ENCODE measurements around the gene DUSP11.
"Not testable (repeated sequence)": the region's sequence is repeated elsewhere in the genome, so short reads cannot be mapped to it uniquely, and the experiment has no call there.

Gene DUSP11

GRCh38 chr2:73718851-73719621, 60.9 kb downstream of the DUSP11 start:
- Histone ChIP-seq H2AFZ (ENCODE audit: low read depth, low read length, severe bottlenecking) (no peak overlapping the region), H3K4me3 (ENCODE audit: insufficient read depth, low read length, poor library complexity, severe bottlenecking) (no peak overlapping the region), H3F3A (ENCODE audit: insufficient read depth) (no peaks in the 10 kb centered on the region), H3K9me3 (ENCODE audit: insufficient read depth, low read length) (no peaks in the 10 kb centered on the region), H3K27me3 (ENCODE audit: low read length) (peaks cover 3% of the 10 kb centered on the region; the same call in 1 of the 2 replicates), H3K36me3 (ENCODE audit: low read length) (no peaks in the 10 kb centered on the region), H3K4me2 (ENCODE audit: low read depth, low read length, poor library complexity, severe bottlenecking) (no peak overlapping the region), H3K79me2 (ENCODE audit: insufficient read depth, low read length) (no peaks in the 10 kb centered on the region), H4K20me1 (ENCODE audit: low read depth, low read length) (no peaks in the 10 kb centered on the region), H3K9me2 (replicated peaks; ENCODE audit: insufficient read depth, low read length) (no peaks in the 10 kb centered on the region), H3K27ac (ENCODE audit: low read depth, low read length) (no peak overlapping the region), H3K9ac (ENCODE audit: low read length) (no peak overlapping the region)
- TF ChIP-seq CTCF (IDR thresholded peaks at IDR 0.05; ENCODE audit: insufficient read depth, low read length, poor library complexity, severe bottlenecking) (no peak), EZH2phosphoT487 (conservative IDR thresholded peaks at IDR 0.05; ENCODE audit: low read length) (no peak)

GRCh38 chr2:73718421-73718820, 61.5 kb downstream of the DUSP11 start:
- Histone ChIP-seq H3K79me2 (ENCODE audit: insufficient read depth, low read length) (no peaks in the 10 kb centered on the region), H4K20me1 (ENCODE audit: low read depth, low read length) (no peaks in the 10 kb centered on the region), H3K4me2 (ENCODE audit: low read depth, low read length, poor library complexity, severe bottlenecking) (no peak overlapping the region), H3K4me3 (ENCODE audit: insufficient read depth, low read length, poor library complexity, severe bottlenecking) (no peak overlapping the region), H3K9me3 (ENCODE audit: insufficient read depth, low read length) (no peaks in the 10 kb centered on the region), H3K27ac (ENCODE audit: low read depth, low read length) (no peak overlapping the region), H3K9ac (ENCODE audit: low read length) (no peak overlapping the region), H2AFZ (ENCODE audit: low read depth, low read length, severe bottlenecking) (no peak overlapping the region), H3K36me3 (ENCODE audit: low read length) (no peaks in the 10 kb centered on the region), H3F3A (ENCODE audit: insufficient read depth) (no peaks in the 10 kb centered on the region), H3K27me3 (ENCODE audit: low read length) (peaks cover 3% of the 10 kb centered on the region; the same call in 1 of the 2 replicates), H3K9me2 (replicated peaks; ENCODE audit: insufficient read depth, low read length) (no peaks in the 10 kb centered on the region)
- TF ChIP-seq CTCF (IDR thresholded peaks at IDR 0.05; ENCODE audit: insufficient read depth, low read length, poor library complexity, severe bottlenecking) (no peak), EZH2phosphoT487 (conservative IDR thresholded peaks at IDR 0.05; ENCODE audit: low read length) (no peak)

GRCh38 chr2:73717695-73718094, 62.2 kb downstream of the DUSP11 start:
- H3K9ac ChIP-seq (ENCODE audit: low read length); H3K27ac ChIP-seq (ENCODE audit: low read depth, low read length); H3K79me2 ChIP-seq (ENCODE audit: insufficient read depth, low read length); H3F3A ChIP-seq (ENCODE audit: insufficient read depth); H3K9me3 ChIP-seq (ENCODE audit: insufficient read depth, low read length); H3K27me3 ChIP-seq (ENCODE audit: low read length); H3K9me2 ChIP-seq (replicated peaks; ENCODE audit: insufficient read depth, low read length); H3K4me3 ChIP-seq (ENCODE audit: insufficient read depth, low read length, poor library complexity, severe bottlenecking); H4K20me1 ChIP-seq (ENCODE audit: low read depth, low read length); H3K36me3 ChIP-seq (ENCODE audit: low read length); H3K4me2 ChIP-seq (ENCODE audit: low read depth, low read length, poor library complexity, severe bottlenecking); H2AFZ ChIP-seq (ENCODE audit: low read depth, low read length, severe bottlenecking): not testable (repeated sequence)

GRCh38 chr2:73717251-73717606, 62.7 kb downstream of the DUSP11 start:
- Histone ChIP-seq H2AFZ (ENCODE audit: low read depth, low read length, severe bottlenecking) (no peak overlapping the region), H3K9ac (ENCODE audit: low read length) (no peak overlapping the region), H3K79me2 (ENCODE audit: insufficient read depth, low read length) (no peaks in the 10 kb centered on the region), H3F3A (ENCODE audit: insufficient read depth) (no peaks in the 10 kb centered on the region), H3K4me3 (ENCODE audit: insufficient read depth, low read length, poor library complexity, severe bottlenecking) (no peak overlapping the region), H4K20me1 (ENCODE audit: low read depth, low read length) (no peaks in the 10 kb centered on the region), H3K9me2 (replicated peaks; ENCODE audit: insufficient read depth, low read length) (no peaks in the 10 kb centered on the region), H3K27me3 (ENCODE audit: low read length) (peaks cover 3% of the 10 kb centered on the region; the same call in 1 of the 2 replicates), H3K36me3 (ENCODE audit: low read length) (no peaks in the 10 kb centered on the region), H3K9me3 (ENCODE audit: insufficient read depth, low read length) (no peaks in the 10 kb centered on the region), H3K27ac (ENCODE audit: low read depth, low read length) (no peak overlapping the region), H3K4me2 (ENCODE audit: low read depth, low read length, poor library complexity, severe bottlenecking) (no peak overlapping the region)
- TF ChIP-seq CTCF (IDR thresholded peaks at IDR 0.05; ENCODE audit: insufficient read depth, low read length, poor library complexity, severe bottlenecking) (no peak), EZH2phosphoT487 (conservative IDR thresholded peaks at IDR 0.05; ENCODE audit: low read length) (no peak)
